Panc1 (cell line): Measurements from ENCODE around the gene PSMA7. TPM values are rescaled to one million over a fixed set of nuclear protein-coding genes. Genes with fewer than 3 reads are reported as not detected.

ENCODE experiments used
- ATAC-seq: fragments of 200-7000 bp; cut with Tn5 transposase; 2 replicates; pipeline ENCODE4 v1.9.1; 2020; ENCODE audit warnings: mild to moderate bottlenecking, moderate library complexity
- BruUV-seq: library from RNA; stranded (reverse); fragments of 400-500 nt; replicated peaks from 2 replicates; lab custom pipeline; 2021; lab: Mats Ljungman, UMichigan
- CTCF ChIA-PET: fragments of 300-600 bp; sonication (Branson Sonifier 250); formaldehyde crosslinking; loops from one replicate; lab custom pipeline; 2022; ENCODE audit warnings: antibody characterized with exemption; lab: Charles Lee
- POLR2A ChIA-PET: fragments of 300-600 bp; sonication (Branson Sonifier 250); formaldehyde crosslinking; loops from one replicate; lab custom pipeline; 2022; ENCODE audit warnings: antibody characterized with exemption; lab: Charles Lee
- DNase-seq: peaks from one replicate; pipeline ENCODE4 v3.0.0-alpha.2; 2010; ENCODE audit warnings: low read depth, low spot score
- H3K27ac ChIP-seq: 2 replicates; pipeline ENCODE4 v1.5.1; 2011; ENCODE audit warnings: mild to moderate bottlenecking, low read length, inconsistent platforms
- H3K27me3 ChIP-seq: fragments of 200-500 bp; sonication (Bioruptor generic); 2 replicates; pipeline ENCODE4 v1.6.0; 2014; ENCODE audit warnings: low read length, inconsistent platforms; ENCODE audit not compliant: control insufficient read depth, insufficient read depth
- H3K36me3 ChIP-seq: fragments of 200-500 bp; sonication (Bioruptor generic); 2 replicates; pipeline ENCODE4 v1.5.1; 2014; ENCODE audit warnings: inconsistent platforms, mild to moderate bottlenecking, low read length, moderate library complexity; ENCODE audit not compliant: control insufficient read depth, insufficient read depth
- H3K4me1 ChIP-seq: 2 replicates; pipeline ENCODE4 v1.5.1; 2011; ENCODE audit warnings: inconsistent platforms, mild to moderate bottlenecking, low read length, moderate library complexity; ENCODE audit not compliant: control insufficient read depth, insufficient read depth
- H3K4me3 ChIP-seq, 2 experiments: 2 replicates each; pipeline ENCODE4 v1.5.1; 2011 to 2012; ENCODE audit warnings: low read depth in 2 of 2, low read length in 2 of 2, mild to moderate bottlenecking in 2 of 2, inconsistent platforms in 1 of 2, moderate library complexity in 1 of 2
- H3K9me3 ChIP-seq: fragments of 200-500 bp; sonication (Bioruptor generic); 2 replicates; pipeline ENCODE4 v1.5.1; 2014; ENCODE audit warnings: low read depth, mild to moderate bottlenecking, inconsistent platforms, low read length, moderate library complexity; ENCODE audit not compliant: control insufficient read depth, insufficient read depth
- POLR2AphosphoS5 ChIP-seq: IDR thresholded peaks from 2 replicates; pipeline ENCODE4 v1.6.1; 2012; ENCODE audit warnings: mild to moderate bottlenecking, low read depth, low read length, moderate library complexity
- SIN3A ChIP-seq: IDR thresholded peaks from 2 replicates; pipeline ENCODE4 v1.6.1; 2012; ENCODE audit warnings: low read depth, mild to moderate bottlenecking, low read length, moderate library complexity, borderline replicate concordance; ENCODE audit not compliant: insufficient read depth
- TCF7L2 ChIP-seq: IDR thresholded peaks from 2 replicates; pipeline ENCODE4 v1.6.1; 2011; ENCODE audit warnings: mild to moderate bottlenecking, low read depth, low read length, inconsistent platforms
- in situ Hi-C: cut with HindIII; loops from 2 replicates; pipeline ENCODE4 v1.10.0; 2016; ENCODE audit warnings: low sequenced_read_pairs, low pct_unique_long_range_greater_than_20kb
- intact Hi-C: fragments of 100-400 bp; cut with micrococcal nuclease; formaldehyde crosslinking; loops from one replicate; pipeline ENCODE4 v1.10.0; 2022; ENCODE audit not compliant: unreplicated experiment
- total RNA-seq: library from RNA; stranded (reverse); gene quantifications from one replicate; pipeline ENCODE4 v1.2.1, GENCODE V29; 2021; ENCODE audit not compliant: unreplicated experiment
- TF ChIP-seq, protein P1 (sequence below): fragments of 450-650 bp; IDR thresholded peaks from 2 replicates; pipeline ENCODE4 v1.5.1; 2017; ENCODE audit warnings: mild to moderate bottlenecking
- TF ChIP-seq, protein P2 (sequence below), 2 experiments: IDR thresholded peaks; 2 replicates each; pipeline ENCODE4 v1.6.1; 2011 to 2012; ENCODE audit warnings: low read depth in 2 of 2, control low read depth in 1 of 2, low read length in 1 of 2, mild to moderate bottlenecking in 1 of 2, moderate library complexity in 1 of 2; ENCODE audit not compliant: insufficient read depth in 1 of 2

PSMA7 gene
- total RNA-seq, 1 experiment from 2014 or later: 402 TPM

DNA sequence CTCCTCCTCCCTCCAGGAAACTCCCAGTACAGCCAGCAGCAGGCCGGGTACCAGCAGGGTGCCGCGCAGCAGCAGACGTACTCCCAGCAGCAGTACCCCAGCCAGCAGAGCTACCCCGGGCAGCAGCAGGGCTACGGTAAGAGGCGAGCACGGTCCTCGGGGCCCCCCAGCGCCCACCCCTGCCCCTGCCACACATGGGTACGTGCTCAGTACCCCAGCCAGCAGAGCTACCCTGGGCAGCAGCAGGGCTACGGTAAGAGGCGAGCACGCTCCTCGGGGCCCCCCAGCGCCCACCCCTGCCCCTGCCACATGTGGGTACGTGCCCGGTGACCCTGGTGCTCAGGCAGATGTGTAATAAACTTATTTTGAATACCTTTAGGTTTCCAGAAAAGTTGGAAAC lies 29.5 kb upstream of the PSMA7 start:
- Histone ChIP-seq H3K4me1 (no peaks in the 10 kb centered on the region), H3K27ac (no peak overlapping the region), H3K36me3 (no peaks in the 10 kb centered on the region), H3K4me3 (no peak overlapping the region), H3K9me3 (no peaks in the 10 kb centered on the region), H3K27me3 (no peaks in the 10 kb centered on the region)
- ChIA-PET CTCF (no interaction called here), POLR2A (no interaction called here)
- DNase-seq (no peak), ATAC-seq (no peak)
- TF ChIP-seq POLR2AphosphoS5 (no peak), SIN3A (no peak), TCF7L2 (no peak)
- TF ChIP-seq, protein P1, sequence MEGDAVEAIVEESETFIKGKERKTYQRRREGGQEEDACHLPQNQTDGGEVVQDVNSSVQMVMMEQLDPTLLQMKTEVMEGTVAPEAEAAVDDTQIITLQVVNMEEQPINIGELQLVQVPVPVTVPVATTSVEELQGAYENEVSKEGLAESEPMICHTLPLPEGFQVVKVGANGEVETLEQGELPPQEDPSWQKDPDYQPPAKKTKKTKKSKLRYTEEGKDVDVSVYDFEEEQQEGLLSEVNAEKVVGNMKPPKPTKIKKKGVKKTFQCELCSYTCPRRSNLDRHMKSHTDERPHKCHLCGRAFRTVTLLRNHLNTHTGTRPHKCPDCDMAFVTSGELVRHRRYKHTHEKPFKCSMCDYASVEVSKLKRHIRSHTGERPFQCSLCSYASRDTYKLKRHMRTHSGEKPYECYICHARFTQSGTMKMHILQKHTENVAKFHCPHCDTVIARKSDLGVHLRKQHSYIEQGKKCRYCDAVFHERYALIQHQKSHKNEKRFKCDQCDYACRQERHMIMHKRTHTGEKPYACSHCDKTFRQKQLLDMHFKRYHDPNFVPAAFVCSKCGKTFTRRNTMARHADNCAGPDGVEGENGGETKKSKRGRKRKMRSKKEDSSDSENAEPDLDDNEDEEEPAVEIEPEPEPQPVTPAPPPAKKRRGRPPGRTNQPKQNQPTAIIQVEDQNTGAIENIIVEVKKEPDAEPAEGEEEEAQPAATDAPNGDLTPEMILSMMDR: no peak
- TF ChIP-seq, protein P2, sequence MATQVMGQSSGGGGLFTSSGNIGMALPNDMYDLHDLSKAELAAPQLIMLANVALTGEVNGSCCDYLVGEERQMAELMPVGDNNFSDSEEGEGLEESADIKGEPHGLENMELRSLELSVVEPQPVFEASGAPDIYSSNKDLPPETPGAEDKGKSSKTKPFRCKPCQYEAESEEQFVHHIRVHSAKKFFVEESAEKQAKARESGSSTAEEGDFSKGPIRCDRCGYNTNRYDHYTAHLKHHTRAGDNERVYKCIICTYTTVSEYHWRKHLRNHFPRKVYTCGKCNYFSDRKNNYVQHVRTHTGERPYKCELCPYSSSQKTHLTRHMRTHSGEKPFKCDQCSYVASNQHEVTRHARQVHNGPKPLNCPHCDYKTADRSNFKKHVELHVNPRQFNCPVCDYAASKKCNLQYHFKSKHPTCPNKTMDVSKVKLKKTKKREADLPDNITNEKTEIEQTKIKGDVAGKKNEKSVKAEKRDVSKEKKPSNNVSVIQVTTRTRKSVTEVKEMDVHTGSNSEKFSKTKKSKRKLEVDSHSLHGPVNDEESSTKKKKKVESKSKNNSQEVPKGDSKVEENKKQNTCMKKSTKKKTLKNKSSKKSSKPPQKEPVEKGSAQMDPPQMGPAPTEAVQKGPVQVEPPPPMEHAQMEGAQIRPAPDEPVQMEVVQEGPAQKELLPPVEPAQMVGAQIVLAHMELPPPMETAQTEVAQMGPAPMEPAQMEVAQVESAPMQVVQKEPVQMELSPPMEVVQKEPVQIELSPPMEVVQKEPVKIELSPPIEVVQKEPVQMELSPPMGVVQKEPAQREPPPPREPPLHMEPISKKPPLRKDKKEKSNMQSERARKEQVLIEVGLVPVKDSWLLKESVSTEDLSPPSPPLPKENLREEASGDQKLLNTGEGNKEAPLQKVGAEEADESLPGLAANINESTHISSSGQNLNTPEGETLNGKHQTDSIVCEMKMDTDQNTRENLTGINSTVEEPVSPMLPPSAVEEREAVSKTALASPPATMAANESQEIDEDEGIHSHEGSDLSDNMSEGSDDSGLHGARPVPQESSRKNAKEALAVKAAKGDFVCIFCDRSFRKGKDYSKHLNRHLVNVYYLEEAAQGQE (IDR thresholded peaks at IDR 0.05; ENCODE audit: insufficient read depth in 1 of 2, low read depth in 2 of 2, low read length in 1 of 2): no peak
- intact Hi-C loops: no loop called here
- in situ Hi-C loops: no loop called here
- BruUV-seq: no TSS peak

DNA sequence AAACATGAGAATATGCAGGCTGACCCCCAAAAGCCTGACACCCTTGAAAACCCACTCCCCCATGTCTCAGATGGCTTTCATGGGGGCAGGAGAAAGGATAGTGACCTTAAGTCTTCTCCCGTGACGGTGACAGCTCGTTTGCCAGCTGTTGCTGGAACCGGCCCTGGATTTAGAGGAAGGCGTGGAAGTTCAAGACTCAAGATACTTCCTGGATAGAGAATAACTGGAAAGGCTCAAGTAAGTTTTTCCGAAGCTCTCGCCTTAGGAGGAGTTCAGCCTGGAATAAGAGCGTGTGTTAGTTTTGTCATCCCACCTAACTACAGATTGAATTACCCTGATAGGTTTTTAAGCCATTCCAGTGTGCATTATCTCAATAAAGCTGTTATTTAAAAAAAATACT lies 28.1 kb upstream of the PSMA7 start:
- Histone ChIP-seq H3K27ac (no peak overlapping the region), H3K27me3 (no peaks in the 10 kb centered on the region), H3K4me1 (no peaks in the 10 kb centered on the region), H3K4me3 (no peak overlapping the region), H3K9me3 (no peaks in the 10 kb centered on the region), H3K36me3 (no peaks in the 10 kb centered on the region)
- no TSS peak for BruUV-seq
- in situ Hi-C loops (no loop called here), intact Hi-C loops (no loop called here)
- CTCF ChIA-PET: no interaction called here
- no peak for TF ChIP-seq TCF7L2
- no peak for TF ChIP-seq POLR2AphosphoS5
- TF ChIP-seq, protein P1: no peak
- TF ChIP-seq, protein P2 (IDR thresholded peaks at IDR 0.05; ENCODE audit: insufficient read depth in 1 of 2, low read depth in 2 of 2, low read length in 1 of 2): no peak
- no peak for TF ChIP-seq SIN3A
- DNase-seq (no peak), ATAC-seq (no peak)
- POLR2A ChIA-PET: no interaction called here
